ENCODE results near the gene STXBP4. TPM values are rescaled to one million over a fixed set of nuclear protein-coding genes. Genes with fewer than 3 reads are reported as not detected.
A peak's percentile ranks its signal among the peaks of the same experiment; 100 is the strongest.

Gene STXBP4
- polyA plus RNA-seq, 1 experiment = 9.7 TPM

DNA sequence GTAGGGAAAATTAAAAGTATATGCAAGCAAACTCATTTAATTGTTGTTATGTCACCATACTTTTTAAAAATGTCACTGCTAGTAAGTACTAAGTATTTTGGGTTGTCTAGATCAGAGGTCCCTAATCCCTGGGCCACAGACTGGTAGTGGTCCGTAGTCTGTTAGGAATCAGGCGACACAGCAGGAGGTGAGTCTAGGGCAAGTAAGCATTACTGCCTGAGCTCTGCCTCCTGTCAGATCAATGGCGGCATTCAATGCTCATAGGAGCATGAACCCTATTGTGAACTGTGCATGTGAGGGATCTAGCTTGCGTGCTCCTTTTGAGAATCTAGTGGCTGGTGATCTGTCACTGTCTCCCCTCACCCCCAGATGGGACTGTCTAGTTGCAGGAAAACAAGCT, 21.6 kb downstream of the STXBP4 start:
- TF ChIP-seq CTCF (IDR thresholded peaks at IDR 0.05; ENCODE audit: low read depth, low read length) = no peak
- POLR2A ChIA-PET = no interaction called here
- H3K27ac ChIP-seq (ENCODE audit: low read depth, low read length) = no peak overlapping the region
- no peak overlapping the region for H3K4me3 ChIP-seq (ENCODE audit: low read depth, low read length)
- no peaks in the 10 kb centered on the region for H3K27me3 ChIP-seq (ENCODE audit: control insufficient read depth, insufficient read depth, low read length)
- CTCF ChIA-PET = interaction anchor here (1.2 to 5.3 kb wide), 3 partner anchors 304 to 359 kb away, joined by 6 to 81 read pairs (median 40); no protein-coding TSS in a partner anchor
- no peaks in the 10 kb centered on the region for H3K9me3 ChIP-seq (ENCODE audit: control insufficient read depth, insufficient read depth, low read length)
- no peak for DNase-seq (ENCODE audit: low read depth, low spot score)

GRCh38 chr17:54991567-54991966, 23.0 kb downstream of the STXBP4 start:
- POLR2A ChIA-PET = no interaction called here

GRCh38 chr17:54992797-54993639, 24.5 kb downstream of the STXBP4 start:
- TF ChIP-seq CTCF (IDR thresholded peaks at IDR 0.05; ENCODE audit: low read depth, low read length) = peak; percentile 65
- no peak overlapping the region for H3K27ac ChIP-seq (ENCODE audit: low read depth, low read length)
- ChIA-PET CTCF (interaction anchor here (0.6 to 5.3 kb wide), 51 partner anchors 8 to 534 kb away, joined by 3 to 89 read pairs (median 5); partner anchors contain the start of genes SMIM36 and STXBP4), POLR2A (no interaction called here)
- no peak for DNase-seq (ENCODE audit: low read depth, low spot score)
- no peak overlapping the region for H3K4me3 ChIP-seq (ENCODE audit: low read depth, low read length)
- no peaks in the 10 kb centered on the region for H3K27me3 ChIP-seq (ENCODE audit: control insufficient read depth, insufficient read depth, low read length)
- no peaks in the 10 kb centered on the region for H3K9me3 ChIP-seq (ENCODE audit: control insufficient read depth, insufficient read depth, low read length)

More at GRCh38 chr17:54991567-54991966, 23.0 kb downstream of the STXBP4 start:
- no peak for DNase-seq (ENCODE audit: low read depth, low spot score)
- Histone ChIP-seq H3K9me3 (ENCODE audit: control insufficient read depth, insufficient read depth, low read length) (no peaks in the 10 kb centered on the region), H3K27me3 (ENCODE audit: control insufficient read depth, insufficient read depth, low read length) (no peaks in the 10 kb centered on the region), H3K27ac (ENCODE audit: low read depth, low read length) (no peak overlapping the region), H3K4me3 (ENCODE audit: low read depth, low read length) (no peak overlapping the region)
- TF ChIP-seq CTCF (IDR thresholded peaks at IDR 0.05; ENCODE audit: low read depth, low read length) = no peak
- CTCF ChIA-PET = interaction anchor here (0.7 to 5.3 kb wide), 15 partner anchors 9 to 779 kb away, joined by 3 to 89 read pairs (median 22); partner anchors contain the start of genes SMIM36 and STXBP4

DNA sequence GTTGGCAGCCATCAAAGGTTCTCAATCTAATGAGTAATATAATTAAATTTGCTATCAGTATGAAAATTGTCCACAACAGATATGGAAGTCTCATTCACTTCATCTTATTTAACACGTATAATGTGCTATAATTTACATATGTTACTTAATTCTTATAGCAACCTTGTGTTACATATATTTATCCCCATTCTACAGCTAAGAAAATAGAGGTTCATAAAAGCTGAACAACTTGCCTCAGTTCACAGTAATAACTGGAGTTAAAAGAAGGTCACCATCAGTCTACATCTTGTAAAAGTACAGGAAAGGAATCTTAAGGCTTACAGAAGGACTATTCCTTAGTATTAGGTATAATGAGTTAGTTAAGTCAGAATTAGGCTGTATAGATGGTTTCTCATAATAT, 27.9 kb downstream of the STXBP4 start:
- H3K9me3 ChIP-seq (ENCODE audit: control insufficient read depth, insufficient read depth, low read length) = no peaks in the 10 kb centered on the region
- CTCF ChIA-PET = interaction anchor here (1.0 kb wide), 1 partner anchor 518 kb away, joined by 3 read pairs; no protein-coding TSS in a partner anchor
- POLR2A ChIA-PET = no interaction called here
- no peak overlapping the region for H3K4me3 ChIP-seq (ENCODE audit: low read depth, low read length)
- DNase-seq (ENCODE audit: low read depth, low spot score) = no peak
- H3K27me3 ChIP-seq (ENCODE audit: control insufficient read depth, insufficient read depth, low read length) = no peaks in the 10 kb centered on the region
- H3K27ac ChIP-seq (ENCODE audit: low read depth, low read length) = no peak overlapping the region
- TF ChIP-seq CTCF (IDR thresholded peaks at IDR 0.05; ENCODE audit: low read depth, low read length) = no peak

GRCh38 chr17:55002458-55002857, 33.9 kb downstream of the STXBP4 start:
- Histone ChIP-seq H3K4me3 (ENCODE audit: low read depth, low read length) (no peak overlapping the region), H3K9me3 (ENCODE audit: control insufficient read depth, insufficient read depth, low read length) (no peaks in the 10 kb centered on the region), H3K27ac (ENCODE audit: low read depth, low read length) (no peak overlapping the region), H3K27me3 (ENCODE audit: control insufficient read depth, insufficient read depth, low read length) (no peaks in the 10 kb centered on the region)
- no peak for TF ChIP-seq CTCF (IDR thresholded peaks at IDR 0.05; ENCODE audit: low read depth, low read length)
- ChIA-PET CTCF (interaction anchor here (1.0 to 3.5 kb wide), 3 partner anchors 10 to 524 kb away, joined by 3 to 35 read pairs (median 4); no protein-coding TSS in a partner anchor), POLR2A (no interaction called here)
- no peak for DNase-seq (ENCODE audit: low read depth, low spot score)
